GM12878 (cell line): Measurements from ENCODE around the gene ITSN1. TPM values are rescaled to one million over a fixed set of nuclear protein-coding genes. Genes with fewer than 3 reads are reported as not detected.

ENCODE experiments used
- ATAC-seq: fragments of 200-7000 bp; cut with Tn5 transposase; 3 replicates; pipeline ENCODE4 v1.9.1; 2020; ENCODE audit warnings: mild to moderate bottlenecking, moderate library complexity
- BruUV-seq: library from RNA; stranded (reverse); fragments of 400-500 nt; replicated peaks from 2 replicates; lab custom pipeline; 2021; lab: Mats Ljungman, UMichigan
- CTCF ChIA-PET: fragments of 300-600 bp; sonication (Branson Sonifier 250); formaldehyde crosslinking; extraction: SDS; loops from one replicate; lab custom pipeline; 2021; ENCODE audit warnings: inconsistent platforms; lab: Yijun Ruan, JAX
- POLR2A ChIA-PET: fragments of 350-600 bp; formaldehyde crosslinking; extraction: SDS; loops from one replicate; lab custom pipeline; 2021; ENCODE audit warnings: inconsistent platforms; lab: Charles Lee
- RAD21 ChIA-PET: fragments of 300-600 bp; sonication (Branson Sonifier 250); formaldehyde crosslinking; loops from one replicate; lab custom pipeline; 2023; ENCODE audit warnings: antibody characterized with exemption; ENCODE audit not compliant: unreplicated experiment; lab: Charles Lee
- SMC1A ChIA-PET: fragments of 300-600 bp; sonication (Branson Sonifier 250); formaldehyde crosslinking; loops from one replicate; lab custom pipeline; 2023; ENCODE audit not compliant: unreplicated experiment, uncharacterized antibody; lab: Charles Lee
- DNase-seq: peaks from one replicate; pipeline ENCODE4 v3.0.0-alpha.2; 2011; ENCODE audit warnings: low read depth, low spot score
- FAIRE-seq: peaks from 3 replicates; lab custom pipeline; 2011; peaks lifted over from hg19 to GRCh38; lab: Jason Lieb, UNC
- H2AFZ ChIP-seq: 2 replicates; pipeline ENCODE4 v1.6.0; 2011; ENCODE audit warnings: low read depth, low read length, control low read depth; ENCODE audit not compliant: control insufficient read depth
- H3K27ac ChIP-seq: 2 replicates; pipeline ENCODE4 v1.5.1; 2011; ENCODE audit warnings: control low read depth; ENCODE audit not compliant: control insufficient read depth, insufficient read depth
- H3K27me3 ChIP-seq, 2 experiments: replicated peaks in 1 of 2; 2 replicates each; pipeline versions ENCODE4 v1.6.0 to v1.6.1; 2011; ENCODE audit warnings: low read length in 1 of 2; ENCODE audit not compliant: control insufficient read depth in 2 of 2, insufficient read depth in 2 of 2
- H3K36me3 ChIP-seq, 2 experiments: 2 replicates each; pipeline ENCODE4 v1.5.1; 2011; ENCODE audit warnings: low read length in 1 of 2; ENCODE audit not compliant: control insufficient read depth in 2 of 2, insufficient read depth in 2 of 2
- H3K4me1 ChIP-seq: 2 replicates; pipeline ENCODE4 v1.6.1; 2011; ENCODE audit warnings: mild to moderate bottlenecking, low read length, moderate library complexity, mixed read lengths; ENCODE audit not compliant: control insufficient read depth, insufficient read depth
- H3K4me2 ChIP-seq: 2 replicates; pipeline ENCODE4 v1.6.0; 2011; ENCODE audit warnings: control low read depth; ENCODE audit not compliant: control insufficient read depth, insufficient read depth
- H3K4me3 ChIP-seq: fragments of 200-600 bp; sonication (generic); 2 replicates; pipeline ENCODE4 v1.5.1; 2016
- H3K79me2 ChIP-seq: 2 replicates; pipeline ENCODE4 v1.6.0; 2011; ENCODE audit warnings: low read length; ENCODE audit not compliant: control insufficient read depth, insufficient read depth
- H3K9ac ChIP-seq: 2 replicates; pipeline ENCODE4 v1.8.0; 2011; ENCODE audit warnings: low read length, control low read depth, mixed read lengths; ENCODE audit not compliant: control insufficient read depth, insufficient read depth
- H3K9me3 ChIP-seq: replicated peaks from 3 replicates; pipeline ENCODE4 v1.5.1; 2011; ENCODE audit warnings: mild to moderate bottlenecking, low read length; ENCODE audit not compliant: control insufficient read depth, insufficient read depth
- H4K20me1 ChIP-seq: 2 replicates; pipeline ENCODE4 v1.6.0; 2011; ENCODE audit not compliant: control insufficient read depth, insufficient read depth
- ATF2 ChIP-seq: IDR thresholded peaks from 2 replicates; pipeline ENCODE4 v1.6.1; 2012; ENCODE audit warnings: low read length, inconsistent platforms
- EED ChIP-seq: sonication (generic); IDR thresholded peaks from 2 replicates; pipeline ENCODE4 v1.6.1; 2016; ENCODE audit warnings: antibody characterized with exemption, low read depth
- EP300 ChIP-seq, 2 experiments: fragments of 150-350 bp in 1 of 2; IDR thresholded peaks; 2 replicates each; pipeline ENCODE4 v1.6.1; 2011 to 2012; ENCODE audit warnings: low read depth in 2 of 2, low read length in 2 of 2, borderline replicate concordance in 1 of 2, improper control_type of control experiment in 1 of 2, inconsistent platforms in 1 of 2; ENCODE audit not compliant: control insufficient read depth in 1 of 2
- GATAD2B ChIP-seq: fragments of 450-650 bp; conservative IDR thresholded peaks from 2 replicates; pipeline ENCODE4 v1.6.1; 2017; ENCODE audit warnings: low read depth, mild to moderate bottlenecking, moderate library complexity
- HCFC1 ChIP-seq: fragments of 150-350 bp; IDR thresholded peaks from 2 replicates; pipeline ENCODE4 v1.6.1; 2014; ENCODE audit warnings: low read length
- KDM1A ChIP-seq: fragments of 200-600 bp; sonication (generic); IDR thresholded peaks from 2 replicates; pipeline ENCODE4 v1.6.1; 2016; ENCODE audit warnings: borderline replicate concordance
- MTA3 ChIP-seq: IDR thresholded peaks from 2 replicates; pipeline ENCODE4 v1.6.1; 2012; ENCODE audit warnings: low read length, inconsistent platforms, borderline replicate concordance
- PBX3 ChIP-seq: IDR thresholded peaks from 2 replicates; pipeline ENCODE4 v1.6.1; 2011; ENCODE audit warnings: mild to moderate bottlenecking, low read depth, low read length, moderate library complexity; ENCODE audit not compliant: insufficient replicate concordance
- PKNOX1 ChIP-seq: fragments of 450-650 bp; IDR thresholded peaks from 2 replicates; pipeline ENCODE4 v1.6.1; 2016; ENCODE audit warnings: mild to moderate bottlenecking
- RBBP5 ChIP-seq: fragments of 200-600 bp; sonication (generic); conservative IDR thresholded peaks from 2 replicates; pipeline ENCODE4 v1.6.1; 2016
- RELA ChIP-seq: fragments of 450-650 bp; IDR thresholded peaks from 2 replicates; pipeline ENCODE4 v1.8.0; 2014; ENCODE audit warnings: borderline replicate concordance; ENCODE audit not compliant: partially characterized antibody
- SIN3A ChIP-seq: IDR thresholded peaks from 2 replicates; pipeline ENCODE4 v1.6.1; 2012; ENCODE audit warnings: low read depth, low read length, improper control_type of control experiment
- SMC3 ChIP-seq: IDR thresholded peaks from 2 replicates; pipeline ENCODE4 v1.6.1; 2011; ENCODE audit warnings: low read length, improper control_type of control experiment, borderline replicate concordance
- SP1 ChIP-seq: IDR thresholded peaks from one replicate; pipeline ENCODE4 v1.6.1; 2011; ENCODE audit warnings: low read depth, low read length
- SPI1 ChIP-seq: IDR thresholded peaks from 2 replicates; pipeline ENCODE4 v1.6.1; 2011; ENCODE audit warnings: low read depth, mild to moderate bottlenecking, low read length, moderate library complexity, borderline replicate concordance; ENCODE audit not compliant: insufficient read depth
- YY1 ChIP-seq: IDR thresholded peaks from 2 replicates; pipeline ENCODE4 v1.6.1; 2011; ENCODE audit warnings: low read depth, mild to moderate bottlenecking, low read length
- ZBTB33 ChIP-seq: fragments of 450-650 bp; IDR thresholded peaks from 2 replicates; pipeline ENCODE4 v1.6.1; 2017; ENCODE audit warnings: mild to moderate bottlenecking
- WGBS: methylation state at CpG from one replicate; pipeline ENCODE4 v1.1.6; 2016; ENCODE audit warnings: low lambda C conversion rate; ENCODE audit not compliant: insufficient replicate concordance, insufficient coverage; ENCODE audit errors: missing lambda C conversion rate; 5-methylcytosine and 5-hydroxymethylcytosine counted together
- in situ Hi-C: fragments of 300-500 bp; cut with MboI; formaldehyde crosslinking; loops from 9 replicates; pipeline ENCODE4 v1.14.3; 2018; ENCODE audit warnings: mixed read lengths
- intact Hi-C: fragments of 100-400 bp; cut with micrococcal nuclease; formaldehyde crosslinking; loops from one replicate; pipeline ENCODE4 v1.14.2; 2022; ENCODE audit not compliant: unreplicated experiment
- polyA plus RNA-seq, 11 experiments: library from polyadenylated mRNA; depleted of rRNA in 4 of 11; unstranded in 6 of 11; stranded (reverse) in 5 of 11; fragments of >200 nt; fragmentation: Nextera tagmentation in 4 of 11; fragmentation: Illumina TruSeq in 1 of 11; extraction: Ambion mirVana in 4 of 11; extraction: Trizol in 1 of 11; gene quantifications; 1 replicate in 1 of 11; 2 replicates in 10 of 11; pipeline versions ENCODE4 v1.2.1 to v1.2.3, GENCODE V29; 2011 to 2016; ENCODE audit warnings: inconsistent platforms in 2 of 11, missing spikeins in 2 of 11, low read depth in 1 of 11
- total RNA-seq, 4 experiments: library from RNA; depleted of rRNA in 3 of 4; stranded (reverse); fragments of >200 nt in 3 of 4; fragmentation: Illumina TruSeq in 1 of 4; extraction: Trizol in 1 of 4; gene quantifications; 2 replicates each; pipeline versions ENCODE4 v1.2.1 to v1.2.3, GENCODE V29; 2013 to 2021

The ITSN1 gene
- total and polyA plus RNA-seq, 10 of the 15 experiments (the other 5 are each of a cell fraction or from before 2014, with no cell fraction given) = 0.89 to 10.6 (median 4.8) TPM

GRCh38 chr21:33915368-33916199 lies 273.3 kb downstream of the ITSN1 start, which contains the start of gene ATP5PO:
Gene ATP5PO (minus strand): TSS chr21:33915804. CDS start chr21:33915763, 41 bp downstream.
- SMC1A ChIA-PET = interaction anchor here (0.6 to 2.3 kb wide), 3 partner anchors 8 to 234 kb away, joined by 3 to 13 read pairs (median 5); no protein-coding TSS in a partner anchor
- Histone ChIP-seq H3K4me2 (peak within 1 kb of the TSS; percentile 93), H3K36me3 (peaks cover 0 to 22% of the 10 kb centered on the region in 2 experiments; a peak in 2 of 4 replicates), H4K20me1 (no peaks in the 10 kb centered on the region), H3K4me1 (peaks cover 4% of the 10 kb centered on the region; the same call in 1 of the 2 replicates), H3K4me3 (peak within 1 kb of the TSS; percentile 87), H3K9me3 (no peaks in the 10 kb centered on the region), H3K79me2 (peaks cover 31% of the 10 kb centered on the region), H3K9ac (peak within 1 kb of the TSS; percentile 99), H3K27me3 (no peaks in the 10 kb centered on the region), H2AFZ (peak within 1 kb of the TSS; percentile 98), H3K27ac (peak within 1 kb of the TSS; percentile 95)
- RAD21 ChIA-PET = interaction anchor here (0.7 to 1.4 kb wide), 3 partner anchors 8 to 435 kb away, joined by 3 to 11 read pairs (median 3); no protein-coding TSS in a partner anchor
- intact Hi-C loops = loop anchor here (2.0 kb wide), 1 partner anchor 273 kb away; the partner anchor contains the start of gene ITSN1
- POLR2A ChIA-PET = interaction anchor here (1.0 kb wide), 1 partner anchor 23 kb away, joined by 4 read pairs; no protein-coding TSS in a partner anchor
- in situ Hi-C loops = no loop called here
- ATAC-seq (peak; percentile 99), FAIRE-seq (peak; percentile 98), DNase-seq (peak; percentile 96)
- TSS peak; percentile 77 for BruUV-seq
- CTCF ChIA-PET = interaction anchor here (1.1 to 2.2 kb wide), 4 partner anchors 8 to 452 kb away, joined by 3 to 16 read pairs (median 4); no protein-coding TSS in a partner anchor
- WGBS = 2% methylated on average over 45 of the region's 45 CpGs
- TF ChIP-seq HCFC1 = peak; percentile 99
- TF ChIP-seq PBX3 = no peak
- TF ChIP-seq YY1 = peak; percentile 97
- peak; percentile 82 for TF ChIP-seq RELA
- no peak for TF ChIP-seq GATAD2B
- no peak for TF ChIP-seq MTA3
- 0 out of 2 replicates have a peak, but pooled peaks have one; percentile 17 for TF ChIP-seq ATF2
- TF ChIP-seq EED = peak; percentile 48; the same call in 1 of the 2 replicates
- no peak for TF ChIP-seq KDM1A
- TF ChIP-seq ZBTB33 = no peak
- peak; percentile 49 for TF ChIP-seq SP1
- TF ChIP-seq SPI1 = no peak
- no peak for TF ChIP-seq RBBP5
- TF ChIP-seq PKNOX1 = no peak; the same call in 1 of the 2 replicates
- peak; percentile 79; the same call in 1 of the 2 replicates for TF ChIP-seq SIN3A
- TF ChIP-seq SMC3 = no peak
- no peak for TF ChIP-seq EP300 (IDR thresholded peaks at IDR 0.05; ENCODE audit: borderline replicate concordance in 1 of 2, control insufficient read depth in 1 of 2, low read depth in 2 of 2, low read length in 2 of 2)
